ENCODE data around the gene CAMK2B.

GRCh38 chr7:44258423-44258760 lies 67.0 kb downstream of the CAMK2B start:
- TF ChIP-seq EZH2 (optimal IDR thresholded peaks at IDR 0.05; ENCODE audit: low read depth, low read length) (no peak), CTCF (IDR thresholded peaks at IDR 0.05; ENCODE audit: low read length) (no peak), EZH2phosphoT487 (IDR thresholded peaks at IDR 0.05; ENCODE audit: low read length) (no peak)

Measured in MM.1S (cell line).